B cell (primary cell): ENCODE data around the gene TNNT3. TPM values are rescaled to one million over a fixed set of nuclear protein-coding genes. Genes with fewer than 3 reads are reported as not detected.

Experiments
- ATAC-seq: fragments of 200-7000 bp; cut with Tn5 transposase; one replicate; pipeline ENCODE4 v1.10.0; 2021; ENCODE audit warnings: low read depth, mild to moderate bottlenecking, moderate number of reproducible peaks, moderate library complexity
- CTCF ChIA-PET: fragments of 350-600 bp; sonication (Branson Sonifier 250); formaldehyde crosslinking; loops from one replicate; lab custom pipeline; 2021; ENCODE audit warnings: antibody characterized with exemption, inconsistent platforms; lab: Charles Lee
- POLR2A ChIA-PET: fragments of 350-600 bp; sonication (Branson Sonifier 250); formaldehyde crosslinking; loops from one replicate; lab custom pipeline; 2021; ENCODE audit warnings: antibody characterized with exemption; lab: Charles Lee
- DNase-seq: peaks from one replicate; pipeline ENCODE4 v3.0.0; 2013
- H2AFZ ChIP-seq: 2 replicates; pipeline ENCODE4 v1.6.1; 2012; ENCODE audit warnings: mild to moderate bottlenecking, low read depth, low read length; ENCODE audit not compliant: insufficient read depth, poor library complexity, severe bottlenecking
- H3K27ac ChIP-seq, 2 donors: 1 replicate in 1 of 2; 2 replicates in 1 of 2; pipeline ENCODE4 v1.5.1; 2012 to 2013; ENCODE audit warnings: low read length in 2 of 2, mild to moderate bottlenecking in 2 of 2, moderate library complexity in 1 of 2
- H3K27me3 ChIP-seq, 4 experiments: fragments of 200-600 bp in 1 of 4; sonication (generic) in 1 of 4; replicated peaks in 1 of 4; 1 replicate in 2 of 4; 2 replicates in 2 of 4; pipeline versions ENCODE4 v1.6.1 to v1.7.0; 2013 to 2016; ENCODE audit warnings: low read length in 3 of 4, mild to moderate bottlenecking in 2 of 4, mixed read lengths in 1 of 4, moderate library complexity in 1 of 4; ENCODE audit not compliant: insufficient read depth in 4 of 4, control insufficient read depth in 3 of 4; ENCODE audit errors: control extremely low read depth in 1 of 4
- H3K36me3 ChIP-seq, 2 experiments: replicated peaks in 1 of 2; 1 replicate in 1 of 2; 2 replicates in 1 of 2; pipeline versions ENCODE4 v1.6.1 to v1.7.1; 2013; ENCODE audit warnings: low read length in 1 of 2; ENCODE audit not compliant: insufficient read depth in 2 of 2, control insufficient read depth in 1 of 2; ENCODE audit errors: control extremely low read depth in 1 of 2, extremely low read depth in 1 of 2
- H3K4me1 ChIP-seq, 2 donors: fragments of 200-600 bp in 1 of 2; sonication (generic) in 1 of 2; 1 replicate in 1 of 2; 2 replicates in 1 of 2; pipeline versions ENCODE4 v1.5.1 to v1.6.1; 2013 to 2017; ENCODE audit warnings: low read length in 2 of 2; ENCODE audit not compliant: control insufficient read depth in 2 of 2, insufficient read depth in 2 of 2
- H3K4me2 ChIP-seq: replicated peaks from 2 replicates; pipeline ENCODE3; 2012; ENCODE audit warnings: mild to moderate bottlenecking, low read depth, low read length; ENCODE audit not compliant: poor library complexity, severe bottlenecking
- H3K4me3 ChIP-seq, 5 experiments: fragments of 200-600 bp in 1 of 5; sonication (generic) in 1 of 5; 1 replicate in 3 of 5; 2 replicates in 2 of 5; pipeline versions ENCODE4 v1.5.1 to v1.7.0; 2011 to 2016; ENCODE audit warnings: low read length in 4 of 5, mild to moderate bottlenecking in 4 of 5, low read depth in 2 of 5, control low read depth in 1 of 5, moderate library complexity in 1 of 5; ENCODE audit not compliant: insufficient read depth in 1 of 5; ENCODE audit errors: control extremely low read depth in 1 of 5, extremely low read depth in 1 of 5
- H3K79me2 ChIP-seq: fragments of 200-600 bp; sonication (generic); one replicate; pipeline ENCODE4 v1.6.0; 2016; ENCODE audit warnings: low read length; ENCODE audit not compliant: control insufficient read depth, insufficient read depth
- H3K9ac ChIP-seq: fragments of 200-600 bp; sonication (generic); 2 replicates; pipeline ENCODE4 v1.6.1; 2017; ENCODE audit warnings: mild to moderate bottlenecking, low read length, moderate library complexity
- H3K9me3 ChIP-seq, 3 donors: one replicate each; pipeline versions ENCODE4 v1.6.1 to v1.7.1; 2013; ENCODE audit warnings: low read length in 2 of 3; ENCODE audit not compliant: control insufficient read depth in 2 of 3, insufficient read depth in 1 of 3; ENCODE audit errors: control extremely low read depth in 1 of 3
- H4K20me1 ChIP-seq: 2 replicates; pipeline ENCODE4 v1.6.0; 2012; ENCODE audit warnings: mild to moderate bottlenecking, low read length; ENCODE audit not compliant: insufficient read depth, control insufficient read depth, poor library complexity, severe bottlenecking
- H3K27ac Mint-ChIP-seq: one replicate; pipeline ENCODE4 v1.8.0; 2021; ENCODE audit warnings: mixed read lengths
- H3K27me3 Mint-ChIP-seq: one replicate; pipeline ENCODE4 v1.8.0; 2021; ENCODE audit warnings: mixed read lengths
- H3K4me1 Mint-ChIP-seq: one replicate; pipeline ENCODE4 v1.8.0; 2021; ENCODE audit warnings: mixed read lengths
- H3K4me3 Mint-ChIP-seq: one replicate; pipeline ENCODE4 v1.8.0; 2021; ENCODE audit warnings: mixed read lengths
- H3K9me3 Mint-ChIP-seq: one replicate; pipeline ENCODE4 v1.8.0; 2022; ENCODE audit warnings: mixed read lengths; ENCODE audit not compliant: insufficient read depth
- CTCF ChIP-seq: fragments of 200-600 bp; IDR thresholded peaks from one replicate; pipeline ENCODE4 v1.8.0; 2022; ENCODE audit warnings: antibody characterized with exemption, mild to moderate bottlenecking
- EZH2 ChIP-seq: IDR thresholded peaks from 2 replicates; pipeline ENCODE4 v1.6.1; 2012; ENCODE audit warnings: borderline replicate concordance, low read depth, mild to moderate bottlenecking, moderate library complexity, low read length; ENCODE audit not compliant: insufficient read depth, poor library complexity, severe bottlenecking
- WGBS: methylation state at CpG from one replicate; pipeline ENCODE4 v1.1.5; 2013; ENCODE audit warnings: missing lambda C conversion rate; ENCODE audit not compliant: insufficient coverage; 5-methylcytosine and 5-hydroxymethylcytosine counted together
- intact Hi-C: fragments of 100-400 bp; cut with micrococcal nuclease; formaldehyde crosslinking; loops from one replicate; pipeline ENCODE4 v1.10.0; 2022
- polyA minus RNA-seq: library from RNA; depleted of rRNA, polyadenylated mRNA; stranded (reverse); fragments of >200 nt; gene quantifications from 2 replicates; pipeline ENCODE4 v1.2.3, GENCODE V29; 2012
- polyA plus RNA-seq: library from polyadenylated mRNA; depleted of rRNA; stranded (reverse); fragments of >200 nt; gene quantifications from 2 replicates; pipeline ENCODE4 v1.2.3, GENCODE V29; 2012
- total RNA-seq, 2 donors: library from RNA; stranded (reverse); fragments of 120-200 nt in 1 of 2; gene quantifications; 1 replicate in 1 of 2; 2 replicates in 1 of 2; pipeline versions ENCODE4 v1.2.3 to v1.2.4, GENCODE V29; 2013 to 2022

Gene TNNT3
- 9.9 and 10.0 TPM in 2 replicates for total RNA-seq
- 189 TPM for total RNA-seq (2013)
- polyA plus RNA-seq, result 2.5 and 13.8 TPM in 2 replicates
- polyA minus RNA-seq, result 1.5 and 10.0 TPM in 2 replicates

GRCh38 chr11:1919391-1920127 is at the start of gene TNNT3:
Gene TNNT3, plus strand, starts transcription at chr11:1919703. Its CDS starts 3,172 bp downstream, at chr11:1922875.
- no peak for ATAC-seq
- H4K20me1 ChIP-seq, result no peaks in the 10 kb centered on the region
- H2AFZ ChIP-seq, result no peak within 1 kb of the TSS
- H3K9me3 Mint-ChIP-seq, result no peaks in the 10 kb centered on the region
- no peak for TF ChIP-seq CTCF
- no peak for TF ChIP-seq EZH2
- H3K4me1 Mint-ChIP-seq, result peaks cover 19% of the 10 kb centered on the region
- H3K4me3 Mint-ChIP-seq, result no peak within 1 kb of the TSS
- no peak for DNase-seq
- no peak within 1 kb of the TSS for H3K4me2 ChIP-seq
- H3K9me3 ChIP-seq, result no peaks in the 10 kb centered on the region
- no peak within 1 kb of the TSS for H3K4me3 ChIP-seq
- peaks cover 23% of the 10 kb centered on the region for H3K27me3 Mint-ChIP-seq
- peaks cover 0 to 5% of the 10 kb centered on the region in 2 donors for H3K4me1 ChIP-seq
- POLR2A ChIA-PET, result interaction anchor here (1.2 kb wide), 1 partner anchor 69 kb away, joined by 5 read pairs; no protein-coding TSS in a partner anchor
- 85% methylated on average over 31 of the region's 31 CpGs for WGBS
- H3K9ac ChIP-seq, result no peak within 1 kb of the TSS
- H3K79me2 ChIP-seq, result no peaks in the 10 kb centered on the region
- intact Hi-C loops, result loop anchor here (5.0 kb wide), 2 partner anchors 37 to 67 kb away; partner anchors contain the start of gene LSP1
- no peaks in the 10 kb centered on the region for H3K36me3 ChIP-seq
- H3K27ac Mint-ChIP-seq, result peak within 1 kb of the TSS; percentile 68
- H3K27ac ChIP-seq, result no peak within 1 kb of the TSS
- H3K27me3 ChIP-seq, result peaks cover 0 to 17% (median 8%) of the 10 kb centered on the region in 4 experiments
- CTCF ChIA-PET, result interaction anchor here (1.5 to 3.3 kb wide), 2 partner anchors 87 to 232 kb away, joined by 4 to 15 read pairs; no protein-coding TSS in a partner anchor

- ATAC-seq (no peak), DNase-seq (no peak)
- TF ChIP-seq EZH2 (no peak), CTCF (no peak)
- H3K27ac ChIP-seq, result no peak overlapping the region
- Mint-ChIP-seq H3K4me1 (peaks cover 65% of the 10 kb centered on the region), H3K27me3 (no peaks in the 10 kb centered on the region), H3K9me3 (no peaks in the 10 kb centered on the region), H3K4me3 (peak overlapping the region; percentile 52), H3K27ac (peak overlapping the region; percentile 50)
- H3K9me3 ChIP-seq, result no peaks in the 10 kb centered on the region
- peaks cover 0 to 34% of the 10 kb centered on the region in 2 experiments for H3K36me3 ChIP-seq
- WGBS, result 90% methylated on average over 12 of the region's 12 CpGs
- ChIA-PET CTCF (interaction anchor here (1.0 to 2.0 kb wide), 5 partner anchors 12 to 282 kb away, joined by 3 to 6 read pairs (median 3); no protein-coding TSS in a partner anchor), POLR2A (no interaction called here)
- peaks cover 100% of the 10 kb centered on the region for H4K20me1 ChIP-seq
- intact Hi-C loops, result no loop called here
- H3K79me2 ChIP-seq, result peaks cover 99% of the 10 kb centered on the region
- H3K4me3 ChIP-seq, result no peak overlapping the region
- H3K4me1 ChIP-seq, result peaks cover 35 to 76% of the 10 kb centered on the region in 2 donors
- no peaks in the 10 kb centered on the region for H3K27me3 ChIP-seq
- H2AFZ ChIP-seq, result no peak overlapping the region
- H3K4me2 ChIP-seq, result peak overlapping the region; percentile 32
- H3K9ac ChIP-seq, result no peak overlapping the region
Observed at GRCh38 chr11:1870326-1870696, 49.2 kb upstream of the TNNT3 start.
